ENCODE measurements around the gene TRAF2.
"Not testable (repeated sequence)": the region's sequence is repeated elsewhere in the genome, so short reads cannot be mapped to it uniquely, and the experiment has no call there.

DNA sequence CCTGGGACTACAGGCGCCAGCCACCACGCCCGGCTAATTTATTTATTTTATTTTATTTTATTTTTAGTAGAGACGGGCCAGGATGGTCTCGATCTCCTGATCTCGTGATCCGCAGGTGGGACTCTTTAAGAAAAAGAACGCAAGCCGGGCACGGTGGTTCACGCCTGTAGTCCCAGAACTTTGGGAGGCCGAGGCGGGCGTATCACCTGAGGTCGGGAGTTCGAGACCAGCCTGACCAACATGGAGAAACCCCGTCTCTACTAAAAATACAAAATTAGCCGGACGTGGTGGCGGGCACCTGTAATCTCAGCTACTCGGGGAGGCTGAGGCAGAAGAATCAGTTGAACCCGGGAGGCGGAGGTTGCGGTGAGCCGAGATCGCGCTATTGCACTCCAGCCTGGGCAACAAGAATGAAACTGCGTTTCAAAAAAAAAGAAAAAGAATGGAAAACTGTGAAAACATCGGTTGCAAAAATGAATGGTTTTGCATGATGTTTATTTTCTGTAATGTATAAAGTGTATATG is 19.4 kb upstream of the TRAF2 start:
- TF ChIP-seq, protein P1, sequence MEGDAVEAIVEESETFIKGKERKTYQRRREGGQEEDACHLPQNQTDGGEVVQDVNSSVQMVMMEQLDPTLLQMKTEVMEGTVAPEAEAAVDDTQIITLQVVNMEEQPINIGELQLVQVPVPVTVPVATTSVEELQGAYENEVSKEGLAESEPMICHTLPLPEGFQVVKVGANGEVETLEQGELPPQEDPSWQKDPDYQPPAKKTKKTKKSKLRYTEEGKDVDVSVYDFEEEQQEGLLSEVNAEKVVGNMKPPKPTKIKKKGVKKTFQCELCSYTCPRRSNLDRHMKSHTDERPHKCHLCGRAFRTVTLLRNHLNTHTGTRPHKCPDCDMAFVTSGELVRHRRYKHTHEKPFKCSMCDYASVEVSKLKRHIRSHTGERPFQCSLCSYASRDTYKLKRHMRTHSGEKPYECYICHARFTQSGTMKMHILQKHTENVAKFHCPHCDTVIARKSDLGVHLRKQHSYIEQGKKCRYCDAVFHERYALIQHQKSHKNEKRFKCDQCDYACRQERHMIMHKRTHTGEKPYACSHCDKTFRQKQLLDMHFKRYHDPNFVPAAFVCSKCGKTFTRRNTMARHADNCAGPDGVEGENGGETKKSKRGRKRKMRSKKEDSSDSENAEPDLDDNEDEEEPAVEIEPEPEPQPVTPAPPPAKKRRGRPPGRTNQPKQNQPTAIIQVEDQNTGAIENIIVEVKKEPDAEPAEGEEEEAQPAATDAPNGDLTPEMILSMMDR (conservative IDR thresholded peaks at IDR 0.05 in 1 of 2, IDR thresholded peaks at IDR 0.05 in 1 of 2; ENCODE audit: extremely low read depth in 1 of 2, insufficient read depth in 1 of 2, low read depth in 1 of 2, low read length in 2 of 2): not testable (repeated sequence)
- not testable (repeated sequence) for TF ChIP-seq EZH2 (IDR thresholded peaks at IDR 0.05; ENCODE audit: borderline replicate concordance, low read length)
